ENCODE results near the gene ITGB5.

GRCh38 chr3:124788254-124788745 lies 98.9 kb downstream of the ITGB5 start:
- no peak for TF ChIP-seq ZFP30 (CRISPR knock-in tag; IDR thresholded peaks at IDR 0.05)
- no peak for TF ChIP-seq CREB5 (CRISPR knock-in tag; IDR thresholded peaks at IDR 0.05; ENCODE audit: low read depth)
- TF ChIP-seq PATZ1 (CRISPR knock-in tag; IDR thresholded peaks at IDR 0.05; ENCODE audit: borderline replicate concordance), result no peak
- no peak for TF ChIP-seq CSDC2 (CRISPR knock-in tag; IDR thresholded peaks at IDR 0.05)
- TF ChIP-seq RARB (CRISPR knock-in tag; IDR thresholded peaks at IDR 0.05), result no peak
- TF ChIP-seq POU6F1 (CRISPR knock-in tag; IDR thresholded peaks at IDR 0.05; ENCODE audit: borderline replicate concordance, low read depth), result no peak
- no peak for TF ChIP-seq ISL1 (CRISPR knock-in tag; IDR thresholded peaks at IDR 0.05)
- TF ChIP-seq ARNTL (CRISPR knock-in tag; IDR thresholded peaks at IDR 0.05; ENCODE audit: borderline replicate concordance, low read depth), result no peak
- no peak for TF ChIP-seq ESRRG (CRISPR knock-in tag; IDR thresholded peaks at IDR 0.05)
- TF ChIP-seq OSR1 (CRISPR knock-in tag; IDR thresholded peaks at IDR 0.05), result no peak

All from SK-N-SH treated with all-trans-retinoic acid at 6 μM for 48 hours (cell line).